ENCODE results near the gene XPO4.

- TF ChIP-seq POLR2A (IDR thresholded peaks at IDR 0.05; ENCODE audit: low read length) (no peak), GATA1 (IDR thresholded peaks at IDR 0.05; ENCODE audit: low read depth, low read length) (no peak)
Observed at GRCh38 chr13:20798027-20798426, 104.5 kb downstream of the XPO4 start.

Measured in erythroblast (primary cell).